22Rv1 (cell line): Measurements from ENCODE around the gene COL27A1.

ENCODE experiments used
- H3K27ac ChIP-seq: fragments of 450-650 bp; 2 replicates; pipeline ENCODE4 v1.5.1; 2017
- ZFX ChIP-seq: fragments of 450-650 bp; IDR thresholded peaks from 2 replicates; pipeline ENCODE4 v1.6.1; 2017; ENCODE audit warnings: antibody characterized with exemption, borderline replicate concordance
- TF ChIP-seq, protein P1 (sequence below): fragments of 450-650 bp; IDR thresholded peaks from 2 replicates; pipeline ENCODE4 v1.5.1; 2017; ENCODE audit warnings: mild to moderate bottlenecking

The COL27A1 gene

DNA sequence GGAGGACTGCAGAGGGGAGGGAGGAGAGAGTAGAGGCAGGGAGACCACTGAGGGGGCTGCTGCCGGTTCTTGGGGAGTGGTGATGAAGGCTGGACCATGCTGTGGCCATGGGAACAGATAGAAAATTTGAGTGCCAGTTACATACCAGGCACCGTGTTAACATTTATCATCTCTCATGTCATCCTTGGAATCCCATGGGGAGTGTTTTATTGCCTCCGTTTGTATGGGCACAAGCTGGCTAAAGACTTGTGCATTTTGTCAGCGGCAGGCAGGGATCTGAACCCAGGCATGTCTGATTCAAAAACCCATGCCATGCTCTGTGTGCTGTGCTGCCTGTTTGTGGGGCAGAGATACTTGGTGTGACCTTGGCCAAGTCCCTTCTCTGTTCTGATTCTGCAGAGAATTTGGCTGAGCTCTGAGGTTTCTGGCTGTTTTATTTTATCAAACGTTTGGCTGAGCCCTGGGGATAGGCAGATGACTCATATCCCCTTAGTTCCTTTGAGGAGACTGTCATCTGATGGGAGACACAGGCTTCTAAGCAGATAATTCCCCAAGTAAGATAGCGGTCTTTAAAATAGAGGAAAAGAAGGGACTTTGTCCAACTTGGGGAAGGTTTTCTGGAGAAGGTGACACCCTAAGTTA is 22.2 kb downstream of the COL27A1 start:
- TF ChIP-seq ZFX: no peak
- TF ChIP-seq, protein P1, sequence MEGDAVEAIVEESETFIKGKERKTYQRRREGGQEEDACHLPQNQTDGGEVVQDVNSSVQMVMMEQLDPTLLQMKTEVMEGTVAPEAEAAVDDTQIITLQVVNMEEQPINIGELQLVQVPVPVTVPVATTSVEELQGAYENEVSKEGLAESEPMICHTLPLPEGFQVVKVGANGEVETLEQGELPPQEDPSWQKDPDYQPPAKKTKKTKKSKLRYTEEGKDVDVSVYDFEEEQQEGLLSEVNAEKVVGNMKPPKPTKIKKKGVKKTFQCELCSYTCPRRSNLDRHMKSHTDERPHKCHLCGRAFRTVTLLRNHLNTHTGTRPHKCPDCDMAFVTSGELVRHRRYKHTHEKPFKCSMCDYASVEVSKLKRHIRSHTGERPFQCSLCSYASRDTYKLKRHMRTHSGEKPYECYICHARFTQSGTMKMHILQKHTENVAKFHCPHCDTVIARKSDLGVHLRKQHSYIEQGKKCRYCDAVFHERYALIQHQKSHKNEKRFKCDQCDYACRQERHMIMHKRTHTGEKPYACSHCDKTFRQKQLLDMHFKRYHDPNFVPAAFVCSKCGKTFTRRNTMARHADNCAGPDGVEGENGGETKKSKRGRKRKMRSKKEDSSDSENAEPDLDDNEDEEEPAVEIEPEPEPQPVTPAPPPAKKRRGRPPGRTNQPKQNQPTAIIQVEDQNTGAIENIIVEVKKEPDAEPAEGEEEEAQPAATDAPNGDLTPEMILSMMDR: no peak
- no peak overlapping the region for H3K27ac ChIP-seq

DNA sequence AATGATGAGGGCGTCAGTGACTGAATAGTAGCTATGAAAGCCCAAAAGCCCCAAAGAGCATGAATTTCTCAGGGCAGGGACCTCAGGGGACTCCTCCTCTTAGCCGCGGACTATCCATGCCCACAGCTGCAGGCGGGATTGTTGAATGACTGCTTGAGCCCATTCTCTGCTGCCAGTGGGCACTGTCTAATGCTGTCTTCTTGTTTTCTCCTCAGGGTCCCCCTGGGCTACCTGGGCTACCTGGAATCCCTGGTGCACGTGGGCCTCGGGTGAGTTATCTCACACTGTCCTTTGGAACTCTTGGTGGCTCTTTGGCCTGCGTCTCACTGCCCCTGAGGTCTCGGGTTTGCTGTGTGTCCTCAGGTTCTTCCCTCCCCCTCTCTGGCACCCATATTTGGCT is 22.7 kb downstream of the COL27A1 start:
- no peak overlapping the region for H3K27ac ChIP-seq
- no peak for TF ChIP-seq ZFX
- TF ChIP-seq, protein P1: no peak

DNA sequence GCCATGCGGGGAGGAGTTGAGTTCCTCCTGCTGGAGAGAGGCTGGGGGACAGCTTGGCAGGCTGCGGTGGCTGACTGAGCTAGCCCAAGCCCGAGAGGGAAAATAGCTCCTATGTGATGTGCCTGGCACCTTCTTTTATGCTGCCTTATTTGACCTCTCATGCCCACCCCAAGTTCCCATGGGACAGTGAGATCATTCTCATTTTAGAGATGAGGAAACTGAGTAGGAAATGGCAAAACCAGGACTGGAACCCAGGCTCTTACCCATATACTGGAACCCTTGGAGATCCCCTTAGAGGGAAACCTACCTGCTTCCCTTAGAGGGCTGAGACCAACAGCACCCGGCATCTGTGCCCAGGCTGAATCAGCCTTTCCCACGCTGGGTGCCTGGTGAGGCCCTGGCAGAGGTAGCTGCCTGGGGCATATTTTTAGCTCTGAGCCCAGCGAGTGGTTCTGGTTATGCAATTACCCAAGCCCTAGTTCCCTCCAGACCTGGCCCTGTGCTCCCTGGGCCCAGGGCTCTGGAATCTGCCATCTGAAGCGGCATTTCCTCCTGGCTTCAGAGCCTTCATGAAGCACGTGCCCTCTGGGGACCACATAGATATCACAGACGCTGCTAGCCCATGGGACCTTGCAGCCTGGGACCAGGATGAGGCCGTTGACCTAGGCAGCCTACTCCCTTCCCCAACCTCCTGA is 23.6 kb downstream of the COL27A1 start:
- TF ChIP-seq, protein P1: no peak
- no peak for TF ChIP-seq ZFX
- no peak overlapping the region for H3K27ac ChIP-seq

DNA sequence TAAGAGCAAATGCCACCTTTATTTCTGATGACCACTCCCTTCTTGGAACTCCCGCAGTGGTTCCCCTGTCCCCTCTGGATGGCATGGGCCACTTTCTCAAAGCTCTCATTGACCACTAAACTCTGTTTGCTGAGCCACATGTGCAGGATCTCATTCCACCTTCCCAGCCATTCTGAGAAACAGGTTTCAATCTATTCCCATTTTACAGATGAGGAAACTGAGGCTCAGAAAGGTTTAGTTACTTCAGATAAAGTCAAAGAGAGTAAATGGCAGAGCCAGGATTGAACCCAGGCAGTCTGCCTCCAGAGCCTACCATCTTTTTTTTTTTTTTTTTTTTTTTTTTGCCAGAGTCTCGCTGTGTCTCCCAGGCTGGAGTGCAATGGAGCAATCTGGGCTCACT is 24.2 kb downstream of the COL27A1 start:
- H3K27ac ChIP-seq: no peak overlapping the region

DNA sequence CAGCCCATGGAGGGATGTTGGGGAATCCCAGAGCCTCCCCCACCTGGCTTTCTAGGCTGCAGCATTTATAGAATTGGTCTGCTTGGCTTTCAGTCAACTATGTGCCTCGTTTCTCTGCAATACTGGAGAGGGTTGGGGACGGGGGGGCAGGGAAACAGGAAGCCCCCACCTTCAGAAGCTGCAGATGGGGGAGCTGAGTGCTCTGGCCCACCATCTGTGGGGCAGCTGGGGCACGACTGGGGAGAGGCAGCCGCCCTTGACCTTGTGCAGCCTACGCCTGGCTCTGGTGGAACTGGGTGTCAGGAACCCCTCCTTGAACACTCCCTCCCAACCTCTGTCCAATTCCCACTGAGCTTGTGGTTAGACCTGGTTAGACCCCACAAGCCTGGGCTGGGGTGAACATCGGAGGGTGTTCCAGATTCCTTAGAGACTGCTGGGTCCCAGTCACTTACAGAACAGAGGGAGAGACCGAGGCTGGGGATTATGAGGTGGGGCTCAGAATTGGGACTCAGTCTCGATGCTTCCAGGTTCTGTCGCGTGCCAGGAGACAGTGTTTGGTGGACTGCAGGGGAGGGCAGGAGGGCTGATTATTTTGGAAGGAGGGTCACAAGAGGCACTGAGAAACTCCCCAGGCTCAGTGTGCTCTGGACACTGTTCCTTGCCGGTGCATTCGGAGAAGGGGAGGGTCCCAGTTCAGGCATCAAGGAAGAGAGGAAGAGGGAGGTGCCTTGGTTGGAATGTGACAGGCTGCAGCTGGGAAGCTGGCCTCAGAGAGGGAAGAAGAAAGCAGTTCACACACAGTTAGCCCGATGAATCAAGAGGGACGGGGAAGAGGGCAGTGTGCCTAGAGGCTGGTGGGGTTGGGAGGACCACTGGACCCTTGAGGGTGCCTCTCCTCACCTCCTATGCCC is 25.6 kb downstream of the COL27A1 start:
- no peak overlapping the region for H3K27ac ChIP-seq
- no peak for TF ChIP-seq ZFX

More for the DNA sequence above, 24.2 kb downstream of the COL27A1 start:
- no peak for TF ChIP-seq ZFX
- TF ChIP-seq, protein P1: no peak

DNA sequence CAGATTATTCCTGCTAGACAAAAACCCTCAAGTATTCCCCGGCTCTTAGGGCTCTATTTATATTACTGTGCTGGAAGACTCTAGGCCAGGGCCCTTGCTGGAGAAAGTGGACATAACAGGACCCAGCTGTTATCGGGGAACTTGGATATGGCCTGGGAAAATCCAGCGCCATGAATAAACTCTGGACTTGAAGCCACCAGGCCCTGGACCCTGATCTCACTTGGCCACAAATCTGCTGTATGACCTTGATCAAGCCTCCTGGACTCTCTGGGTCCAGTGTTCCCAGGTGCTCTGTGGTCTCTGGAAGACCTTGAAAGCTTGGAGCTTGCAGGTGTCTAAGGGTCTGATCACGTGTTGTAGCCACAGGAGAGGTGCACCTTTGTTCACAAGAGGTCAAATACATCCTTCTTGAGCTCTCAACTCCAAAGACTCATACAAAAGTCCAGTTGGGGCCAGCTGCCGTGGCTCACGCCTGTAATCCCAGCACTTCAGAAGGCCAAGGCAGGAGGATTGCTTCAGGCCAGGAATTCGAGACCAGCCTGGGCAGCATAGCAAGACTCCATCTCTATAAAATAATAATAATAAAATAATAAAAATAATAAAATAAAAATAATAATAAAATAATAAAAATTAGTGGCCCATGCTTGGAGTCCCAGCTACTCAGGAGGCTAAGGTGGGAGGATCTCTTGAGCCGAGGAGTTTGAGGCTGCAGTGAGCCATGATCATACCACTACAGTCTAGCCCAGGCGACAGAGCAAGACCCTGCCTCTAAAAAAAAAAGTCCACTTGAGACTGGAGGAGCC is 26.5 kb downstream of the COL27A1 start:
- H3K27ac ChIP-seq: no peak overlapping the region
- TF ChIP-seq, protein P1: no peak
- TF ChIP-seq ZFX: no peak

DNA sequence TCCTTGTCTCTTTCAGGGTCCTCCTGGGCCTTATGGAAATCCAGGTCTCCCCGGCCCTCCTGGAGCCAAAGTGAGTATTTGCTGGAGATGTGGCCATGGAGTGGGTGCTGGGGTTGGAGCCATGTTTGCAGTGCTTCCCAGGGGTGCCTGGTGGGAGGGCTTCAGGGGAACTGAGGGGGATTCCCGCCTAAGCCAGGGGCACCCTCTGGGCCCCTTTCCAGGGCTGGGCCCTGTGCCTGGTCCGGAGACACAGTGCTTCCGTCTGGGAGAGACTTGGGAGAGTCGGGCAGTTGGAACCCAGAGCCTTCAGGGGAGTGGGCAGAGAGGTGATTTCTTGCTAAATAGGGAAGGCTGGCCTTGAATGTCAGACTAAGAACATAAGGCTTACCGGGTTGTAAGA is 27.7 kb downstream of the COL27A1 start:
- H3K27ac ChIP-seq: no peak overlapping the region
- no peak for TF ChIP-seq ZFX
- TF ChIP-seq, protein P1: no peak
